NCI-H1048 (cell line): ENCODE measurements around the gene OR4C16.

ENCODE experiments used
- DNase-seq: peaks from one replicate; lab custom pipeline; 2025; lab: John Stamatoyannopoulos, UW

OR4C16 gene

GRCh38 chr11:55571828-55572227 is at the start of gene OR4C16:
OR4C16 (plus strand) TSS chr11:55572128; CDS start chr11:55572128, 0 bp downstream.
- no peak for DNase-seq

GRCh38 chr11:55554169-55554568 is 17.8 kb upstream of the OR4C16 start, which contains the start of gene OR4C15:
OR4C15 (plus strand) TSS chr11:55554469; CDS start chr11:55554469, 0 bp downstream.
- no peak for DNase-seq

GRCh38 chr11:55572548-55572947 is 620 bp downstream of the OR4C16 start:
- no peak for DNase-seq

GRCh38 chr11:55607545-55607944 is 35.6 kb downstream of the OR4C16 start, which contains the start of gene OR4C11:
OR4C11 (minus strand) TSS chr11:55607645; CDS start chr11:55604373, 3,272 bp downstream.
- no peak for DNase-seq
